Glomerular visceral epithelial cell (primary cell): ENCODE results near the gene MRPL28.
"Not testable (repeated sequence)": the region's sequence is repeated elsewhere in the genome, so short reads cannot be mapped to it uniquely, and the experiment has no call there.

Source experiments
- DNase-seq: peaks from one replicate; pipeline ENCODE4 v3.0.0-alpha.2; 2016; ENCODE audit errors: extremely low spot score

MRPL28 gene

GRCh38 chr16:370443-370842, at the start of gene MRPL28:
MRPL28 (minus strand) TSS chr16:370538; CDS start chr16:370218, 320 bp downstream.
- peak; percentile 94 for DNase-seq

GRCh38 chr16:415170-415498, 44.8 kb upstream of the MRPL28 start:
- not testable (repeated sequence) for DNase-seq

- DNase-seq, result peak; percentile 14
Observed at GRCh38 chr16:414395-415169, 44.2 kb upstream of the MRPL28 start.

DNA sequence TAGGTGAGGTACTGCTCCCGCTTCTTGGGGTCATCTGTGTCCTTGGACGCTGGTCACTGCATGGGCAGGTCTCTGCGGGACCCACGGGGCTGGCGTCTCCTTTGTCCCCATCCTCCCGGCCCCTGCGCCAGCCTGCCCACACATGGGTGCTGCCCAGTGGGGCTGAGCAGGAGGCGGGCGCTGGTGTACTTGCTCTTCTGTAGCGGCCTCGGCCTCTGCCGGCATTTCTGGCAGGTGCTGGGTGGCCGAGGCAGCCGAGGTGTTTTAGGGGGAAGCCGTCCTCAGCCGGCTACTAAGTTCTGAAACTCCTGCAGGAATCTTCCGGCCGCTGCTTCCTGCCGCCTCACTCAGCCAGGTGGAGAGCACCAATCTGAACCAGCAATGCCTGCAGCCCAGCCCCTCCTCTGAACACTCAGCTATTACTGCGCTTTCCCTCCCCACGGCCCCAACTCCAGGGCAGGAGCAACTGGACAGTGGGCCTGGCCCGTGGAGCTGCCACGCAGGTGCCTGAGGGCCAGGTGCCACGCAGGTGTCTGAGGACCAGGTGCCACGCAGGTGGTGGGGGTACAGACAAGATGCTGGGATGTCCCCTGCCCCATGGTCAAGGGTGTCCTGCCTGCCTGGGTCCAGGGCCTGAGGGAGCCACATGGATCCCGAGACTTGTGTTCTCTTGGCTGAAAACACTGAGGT, 41.4 kb upstream of the MRPL28 start:
- no peak for DNase-seq

- DNase-seq, result no peak
Observed at GRCh38 chr16:410516-411178, 40.3 kb upstream of the MRPL28 start.

DNA sequence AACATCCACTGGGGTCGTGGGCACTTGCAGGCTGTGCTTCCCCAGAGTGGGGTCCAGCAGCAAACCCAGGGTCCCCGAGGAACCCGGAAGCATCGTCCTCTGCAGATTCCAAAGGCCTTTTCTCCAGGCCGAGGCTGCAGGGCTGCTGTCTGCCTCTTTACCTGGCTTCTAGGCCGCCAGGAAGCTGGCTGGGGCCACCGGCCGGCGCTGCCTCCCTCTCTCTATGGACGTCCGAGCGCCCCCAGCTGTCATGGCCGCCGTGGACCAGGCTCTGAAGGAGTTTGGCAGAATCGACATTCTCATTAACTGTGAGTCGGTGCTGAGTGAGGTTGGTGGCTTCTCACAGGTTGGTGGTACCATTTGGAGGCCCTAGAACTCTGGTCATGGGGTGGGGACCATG, 36.9 kb upstream of the MRPL28 start:
- DNase-seq, result no peak

DNA sequence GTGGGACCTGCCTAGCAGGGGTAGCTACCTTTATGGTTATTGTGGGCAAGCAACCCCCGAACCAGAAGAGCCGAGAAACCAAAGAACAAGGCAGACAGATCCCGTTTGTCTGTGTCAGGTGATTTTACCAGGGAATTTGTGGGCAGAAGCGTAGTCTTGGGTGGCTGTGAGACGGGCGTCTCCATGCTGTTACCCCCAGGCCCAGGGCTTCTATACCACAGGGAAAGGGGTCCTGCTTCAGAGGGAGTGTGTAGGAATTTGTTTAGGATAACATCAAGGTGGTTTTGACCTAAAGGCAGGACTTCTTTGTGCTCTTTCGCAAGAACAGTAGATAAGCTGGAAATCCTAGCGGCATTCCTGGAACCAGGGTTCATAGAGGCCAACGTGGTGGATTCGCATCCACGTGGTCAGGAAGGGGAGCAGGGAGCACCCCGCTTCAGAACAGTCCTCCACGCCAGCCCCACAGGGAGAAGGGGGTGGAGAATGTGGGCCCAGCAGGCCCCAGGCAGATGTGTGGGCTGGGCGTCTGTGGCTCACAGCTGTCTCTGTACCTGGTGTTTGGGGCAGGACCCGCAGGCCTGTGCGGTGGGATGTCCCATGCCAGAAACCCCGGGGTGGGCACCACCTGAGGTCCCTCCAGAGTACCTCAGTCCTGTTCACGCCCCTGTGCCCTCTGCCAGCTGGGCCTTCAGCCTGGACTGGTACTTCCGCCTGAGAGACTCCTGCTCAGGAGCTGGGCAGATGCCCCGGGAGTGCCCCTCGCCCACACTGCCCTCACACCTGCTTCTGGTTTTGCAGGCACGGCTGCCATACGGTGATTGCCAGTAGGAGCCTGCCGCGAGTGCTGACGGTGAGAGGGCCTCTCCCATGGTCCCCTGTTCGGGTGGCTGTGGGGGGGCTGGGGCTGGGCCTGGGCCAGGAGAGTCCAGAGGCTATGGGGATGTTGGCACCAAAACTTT, 35.5 kb upstream of the MRPL28 start:
- DNase-seq, result no peak

GRCh38 chr16:404971-405486, 34.7 kb upstream of the MRPL28 start:
- no peak for DNase-seq

GRCh38 chr16:401468-402348, 31.4 kb upstream of the MRPL28 start, which contains the start of gene DECR2:
DECR2 (plus strand) TSS chr16:401885; CDS start chr16:401964, 79 bp downstream.
- peak; percentile 93 for DNase-seq

DNA sequence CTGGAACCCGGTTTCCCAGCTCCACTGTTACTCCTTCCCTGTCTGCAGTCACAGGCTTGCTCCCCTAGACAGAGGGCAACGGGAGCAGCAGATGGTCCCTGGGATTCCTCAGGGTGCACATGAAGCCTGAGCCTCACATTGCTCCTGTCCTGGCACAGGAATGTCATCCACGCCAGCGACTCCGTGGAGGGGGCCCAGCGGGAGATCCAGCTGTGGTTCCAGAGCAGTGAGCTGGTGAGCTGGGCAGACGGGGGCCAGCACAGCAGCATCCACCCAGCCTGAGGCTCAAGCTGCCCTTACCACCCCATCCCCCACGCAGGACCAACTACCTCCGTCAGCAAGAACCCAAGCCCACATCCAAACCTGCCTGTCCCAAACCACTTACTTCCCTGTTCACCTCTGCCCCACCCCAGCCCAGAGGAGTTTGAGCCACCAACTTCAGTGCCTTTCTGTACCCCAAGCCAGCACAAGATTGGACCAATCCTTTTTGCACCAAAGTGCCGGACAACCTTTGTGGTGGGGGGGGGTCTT, 29.8 kb upstream of the MRPL28 start:
- DNase-seq, result no peak

DNA sequence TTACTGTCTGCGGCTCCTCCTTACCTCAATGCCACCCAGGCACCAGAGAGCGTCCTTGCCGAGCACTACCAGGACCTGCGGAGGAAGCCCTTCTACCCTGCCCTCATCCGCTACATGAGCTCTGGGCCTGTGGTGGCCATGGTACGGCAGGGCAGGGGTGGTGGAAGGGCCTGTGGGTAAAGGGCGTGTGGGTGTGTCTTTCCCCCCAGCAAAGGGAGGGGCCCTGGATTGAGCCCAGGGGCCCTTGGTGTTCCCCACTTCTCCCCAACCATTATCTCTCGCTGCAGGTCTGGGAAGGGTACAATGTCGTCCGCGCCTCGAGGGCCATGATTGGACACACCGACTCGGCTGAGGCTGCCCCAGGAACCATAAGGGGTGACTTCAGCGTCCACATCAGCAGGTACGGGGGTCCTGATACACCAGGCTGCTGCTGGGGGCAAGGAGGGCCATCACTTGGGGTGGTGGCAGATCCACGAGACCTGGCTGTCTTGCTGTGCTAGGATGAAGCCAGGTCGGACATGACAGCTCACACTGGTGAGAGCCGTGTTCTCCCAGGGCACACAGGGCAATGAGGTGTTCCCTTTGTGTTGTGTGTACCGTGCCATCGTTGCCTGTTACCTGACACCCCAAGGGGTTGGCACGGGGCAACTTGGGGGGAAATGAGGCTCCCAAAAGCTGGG, 29.1 kb upstream of the MRPL28 start:
- DNase-seq, result no peak

DNA sequence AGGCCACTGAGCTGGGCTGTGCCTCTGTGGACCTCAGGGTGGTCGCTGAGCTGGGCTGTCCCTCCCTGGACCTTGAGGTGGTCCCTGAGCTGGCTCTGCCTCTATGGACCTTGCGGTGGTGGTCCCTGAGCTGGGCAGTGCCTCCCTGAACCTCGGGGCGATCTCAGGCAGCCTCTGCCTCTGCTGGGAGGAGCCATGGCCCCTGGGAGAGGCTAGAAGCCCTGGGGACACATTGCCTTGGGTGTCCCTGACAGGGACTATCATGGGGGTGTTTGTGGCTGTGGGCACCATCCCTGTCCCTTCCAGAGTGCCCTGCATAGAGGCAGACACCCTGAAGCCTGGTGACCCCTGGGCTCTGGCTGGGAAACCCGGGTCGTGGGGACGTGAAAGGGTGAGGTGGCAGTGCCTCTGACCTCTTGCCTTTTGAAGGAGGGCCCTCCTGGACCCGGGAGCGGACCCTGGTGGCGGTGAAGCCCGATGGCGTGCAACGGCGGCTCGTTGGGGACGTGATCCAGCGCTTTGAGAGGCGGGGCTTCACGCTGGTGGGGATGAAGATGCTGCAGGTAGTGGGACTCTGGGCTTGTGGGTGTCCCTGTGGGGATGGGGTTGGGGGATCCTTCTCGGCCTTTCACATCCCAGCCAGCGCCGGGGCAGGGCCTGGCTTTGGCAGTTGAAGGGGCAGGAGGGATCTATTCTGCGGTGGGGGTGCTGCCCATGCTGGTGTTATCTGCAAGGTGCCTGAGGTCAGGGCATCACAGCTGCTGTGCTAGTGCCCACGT, 28.4 kb upstream of the MRPL28 start:
- no peak for DNase-seq

GRCh38 chr16:397736-398332, 27.5 kb upstream of the MRPL28 start:
- DNase-seq, result peak; percentile 46

GRCh38 chr16:397135-397661, 26.9 kb upstream of the MRPL28 start, which contains the start of gene NME4:
NME4 (plus strand) TSS chr16:397199; CDS start chr16:397223, 24 bp downstream.
- no peak for DNase-seq

- no peak for DNase-seq
Observed at GRCh38 chr16:396605-397004, 26.3 kb upstream of the MRPL28 start.

GRCh38 chr16:396199-396598, 25.9 kb upstream of the MRPL28 start:
- no peak for DNase-seq

GRCh38 chr16:392450-393030, 22.2 kb upstream of the MRPL28 start:
- no peak for DNase-seq
